Brain microvascular endothelial cell (primary cell): ENCODE data around the gene TUBGCP6.

ENCODE experiments used
- DNase-seq: peaks from one replicate; pipeline ENCODE4 v3.0.0-alpha.2; 2020
- H3K27ac ChIP-seq: fragments of 250-450 bp; sonication (Bioruptor Pico); 2 replicates; pipeline ENCODE4 v1.5.1; 2020; ENCODE audit warnings: mild to moderate bottlenecking, moderate library complexity
- H3K27me3 ChIP-seq: fragments of 250-450 bp; sonication (Bioruptor Pico); replicated peaks from 2 replicates; pipeline ENCODE4 v1.5.1; 2020; ENCODE audit warnings: mild to moderate bottlenecking
- H3K36me3 ChIP-seq: fragments of 250-450 bp; sonication (Bioruptor Pico); replicated peaks from 2 replicates; pipeline ENCODE4 v1.5.1; 2020; ENCODE audit warnings: mild to moderate bottlenecking
- H3K4me3 ChIP-seq: 2 replicates; pipeline ENCODE4 v1.5.1; 2011; ENCODE audit warnings: low read depth, mild to moderate bottlenecking, control low read depth, low read length, moderate library complexity
- CTCF ChIP-seq: IDR thresholded peaks from 2 replicates; pipeline ENCODE4 v1.5.1; 2011; ENCODE audit warnings: low read depth, mild to moderate bottlenecking, moderate library complexity, low read length, control low read depth, inconsistent platforms; ENCODE audit errors: missing control alignments
- in situ Hi-C: cut with HindIII; loops from 2 replicates; pipeline ENCODE4 v1.10.0; 2017; ENCODE audit warnings: low sequenced_read_pairs, low pct_ligation_motif_present

TUBGCP6 gene

DNA sequence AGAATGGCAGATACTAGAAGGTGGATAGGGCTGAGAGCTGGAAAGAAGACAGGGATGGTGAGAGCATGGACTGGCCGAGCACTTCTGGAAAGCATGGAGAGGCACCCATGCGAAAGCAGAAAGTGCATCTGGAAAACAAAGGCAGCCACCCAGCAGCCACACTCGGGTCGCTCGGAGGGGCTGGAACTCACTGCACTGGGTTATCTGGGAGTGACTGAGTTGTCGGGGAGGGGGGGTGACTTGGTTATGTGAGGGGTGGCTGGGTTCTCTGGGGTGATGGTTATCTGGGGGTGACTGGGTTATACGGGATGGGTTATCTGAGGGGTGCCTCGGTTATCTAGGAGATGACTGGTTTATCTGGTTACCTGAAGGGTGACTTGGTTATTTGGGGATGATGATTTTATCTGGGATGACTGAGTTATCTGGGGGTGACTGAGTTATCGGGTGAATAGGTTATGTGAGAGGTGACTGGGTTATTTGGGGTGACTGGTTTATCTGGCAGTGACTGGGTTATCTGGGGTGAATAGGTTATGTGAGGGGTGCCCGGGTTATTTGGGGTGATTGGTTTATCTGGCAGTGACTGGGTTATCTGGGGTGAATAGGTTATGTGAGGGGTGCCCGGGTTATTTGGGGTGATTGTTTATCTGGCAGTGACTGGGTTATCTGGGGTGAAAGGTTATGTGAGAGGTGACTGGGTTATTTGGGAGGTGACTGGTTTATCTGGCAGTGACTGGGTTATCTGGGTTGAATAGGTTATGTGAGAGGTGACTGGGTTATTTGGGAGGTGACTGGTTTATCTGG, 76.9 kb downstream of the TUBGCP6 start:
- no peak overlapping the region for H3K4me3 ChIP-seq
- H3K27me3 ChIP-seq = no peaks in the 10 kb centered on the region
- in situ Hi-C loops = no loop called here
- no peak for TF ChIP-seq CTCF
- H3K36me3 ChIP-seq = no peaks in the 10 kb centered on the region
- H3K27ac ChIP-seq = no peak overlapping the region
- no peak for DNase-seq
